Parathyroid adenoma (tissue), 2 donors: ENCODE results near the gene CHRNG.

Experiments used
- H2AFZ ChIP-seq: fragments of 300-600 bp; sonication (generic); one replicate; pipeline ENCODE4 v1.7.0; 2017; ENCODE audit warnings: antibody characterized with exemption, mild to moderate bottlenecking
- H3K27ac ChIP-seq: fragments of 300-600 bp; sonication (generic); one replicate; pipeline ENCODE4 v1.7.0; 2017
- H3K27me3 ChIP-seq: fragments of 300-600 bp; sonication (generic); one replicate; pipeline ENCODE4 v1.7.0; 2017; ENCODE audit warnings: low read length; ENCODE audit not compliant: control insufficient read depth, insufficient read depth
- H3K36me3 ChIP-seq: fragments of 300-600 bp; sonication (generic); one replicate; pipeline ENCODE4 v1.7.0; 2017; ENCODE audit warnings: low read length; ENCODE audit not compliant: control insufficient read depth, insufficient read depth
- H3K4me1 ChIP-seq: fragments of 300-600 bp; sonication (generic); one replicate; pipeline ENCODE4 v1.7.0; 2017; ENCODE audit warnings: control low read depth
- H3K4me2 ChIP-seq: fragments of 300-600 bp; sonication (generic); one replicate; pipeline ENCODE4 v1.7.0; 2017; ENCODE audit warnings: low read length
- H3K4me3 ChIP-seq: fragments of 300-600 bp; sonication (generic); one replicate; pipeline ENCODE4 v1.7.0; 2017; ENCODE audit warnings: low read depth, low read length
- H3K79me2 ChIP-seq: fragments of 300-600 bp; sonication (generic); one replicate; pipeline ENCODE4 v1.7.0; 2017; ENCODE audit warnings: control low read depth
- H3K9ac ChIP-seq: fragments of 300-600 bp; sonication (generic); one replicate; pipeline ENCODE4 v1.7.0; 2017; ENCODE audit warnings: mild to moderate bottlenecking
- H3K9me3 ChIP-seq: fragments of 300-600 bp; sonication (generic); one replicate; pipeline ENCODE4 v1.7.0; 2017; ENCODE audit warnings: low read length; ENCODE audit not compliant: control insufficient read depth
- TF ChIP-seq, protein P1 (sequence below): fragments of 300-600 bp; sonication (generic); IDR thresholded peaks from one replicate; pipeline ENCODE4 v1.7.0; 2017; ENCODE audit warnings: antibody characterized with exemption, mild to moderate bottlenecking
- donor health status: primary hyperparathyroidism.

The CHRNG gene

DNA sequence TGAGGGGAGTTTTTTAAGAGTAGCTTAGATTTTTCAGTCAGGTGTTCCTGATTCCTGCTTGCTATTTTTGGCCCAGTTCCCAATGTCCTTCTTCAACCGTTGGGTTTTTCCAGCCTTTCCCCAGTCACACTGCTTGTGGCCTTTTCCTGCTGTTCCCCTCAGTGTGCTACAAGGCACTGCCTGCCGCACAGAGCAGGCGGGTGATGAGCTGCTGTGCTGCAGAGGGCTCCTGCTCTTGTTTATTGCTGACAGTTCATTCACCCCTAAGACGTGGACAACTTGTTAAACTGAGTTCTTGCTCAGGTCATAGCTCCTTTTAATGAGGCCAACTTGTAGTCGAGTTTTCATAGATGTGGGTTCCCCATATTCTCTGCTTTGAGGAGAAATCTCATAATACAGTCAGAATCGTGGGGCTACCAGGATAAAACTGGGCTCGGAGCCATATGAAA lies 31.6 kb downstream of the CHRNG start:
- Histone ChIP-seq H3K9me3 (no peaks in the 10 kb centered on the region), H3K4me3 (no peak overlapping the region), H3K4me2 (no peak overlapping the region), H3K27ac (no peak overlapping the region), H3K79me2 (no peaks in the 10 kb centered on the region), H2AFZ (no peak overlapping the region), H3K4me1 (no peaks in the 10 kb centered on the region), H3K9ac (no peak overlapping the region), H3K27me3 (no peaks in the 10 kb centered on the region), H3K36me3 (no peaks in the 10 kb centered on the region)
- TF ChIP-seq, protein P1, sequence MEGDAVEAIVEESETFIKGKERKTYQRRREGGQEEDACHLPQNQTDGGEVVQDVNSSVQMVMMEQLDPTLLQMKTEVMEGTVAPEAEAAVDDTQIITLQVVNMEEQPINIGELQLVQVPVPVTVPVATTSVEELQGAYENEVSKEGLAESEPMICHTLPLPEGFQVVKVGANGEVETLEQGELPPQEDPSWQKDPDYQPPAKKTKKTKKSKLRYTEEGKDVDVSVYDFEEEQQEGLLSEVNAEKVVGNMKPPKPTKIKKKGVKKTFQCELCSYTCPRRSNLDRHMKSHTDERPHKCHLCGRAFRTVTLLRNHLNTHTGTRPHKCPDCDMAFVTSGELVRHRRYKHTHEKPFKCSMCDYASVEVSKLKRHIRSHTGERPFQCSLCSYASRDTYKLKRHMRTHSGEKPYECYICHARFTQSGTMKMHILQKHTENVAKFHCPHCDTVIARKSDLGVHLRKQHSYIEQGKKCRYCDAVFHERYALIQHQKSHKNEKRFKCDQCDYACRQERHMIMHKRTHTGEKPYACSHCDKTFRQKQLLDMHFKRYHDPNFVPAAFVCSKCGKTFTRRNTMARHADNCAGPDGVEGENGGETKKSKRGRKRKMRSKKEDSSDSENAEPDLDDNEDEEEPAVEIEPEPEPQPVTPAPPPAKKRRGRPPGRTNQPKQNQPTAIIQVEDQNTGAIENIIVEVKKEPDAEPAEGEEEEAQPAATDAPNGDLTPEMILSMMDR = no peak

DNA sequence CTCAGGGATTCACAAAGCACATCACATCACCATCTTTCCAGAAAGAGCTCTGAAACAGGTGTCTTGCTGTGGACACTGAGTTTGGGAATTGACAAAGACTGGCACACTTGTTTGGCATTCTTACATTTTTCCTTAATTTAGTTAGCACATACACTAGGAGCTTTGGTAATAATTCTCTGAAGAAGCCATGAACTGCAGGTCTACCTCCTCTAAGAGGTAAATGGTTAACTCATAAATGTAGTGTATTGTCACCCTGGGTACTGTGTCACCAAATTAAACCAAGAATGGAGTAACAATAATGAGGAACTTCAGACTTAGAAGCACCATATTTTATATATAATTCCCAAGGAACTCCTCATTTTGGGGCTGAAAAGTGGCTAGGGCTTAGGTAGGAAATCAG lies 33.5 kb downstream of the CHRNG start:
- no peak overlapping the region for H3K4me3 ChIP-seq
- no peaks in the 10 kb centered on the region for H3K27me3 ChIP-seq
- H3K27ac ChIP-seq = no peak overlapping the region
- H3K4me1 ChIP-seq = no peaks in the 10 kb centered on the region
- H2AFZ ChIP-seq = no peak overlapping the region
- TF ChIP-seq, protein P1 = no peak
- H3K4me2 ChIP-seq = no peak overlapping the region
- H3K9me3 ChIP-seq = no peaks in the 10 kb centered on the region
- no peak overlapping the region for H3K9ac ChIP-seq
- H3K36me3 ChIP-seq = no peaks in the 10 kb centered on the region
- no peaks in the 10 kb centered on the region for H3K79me2 ChIP-seq

DNA sequence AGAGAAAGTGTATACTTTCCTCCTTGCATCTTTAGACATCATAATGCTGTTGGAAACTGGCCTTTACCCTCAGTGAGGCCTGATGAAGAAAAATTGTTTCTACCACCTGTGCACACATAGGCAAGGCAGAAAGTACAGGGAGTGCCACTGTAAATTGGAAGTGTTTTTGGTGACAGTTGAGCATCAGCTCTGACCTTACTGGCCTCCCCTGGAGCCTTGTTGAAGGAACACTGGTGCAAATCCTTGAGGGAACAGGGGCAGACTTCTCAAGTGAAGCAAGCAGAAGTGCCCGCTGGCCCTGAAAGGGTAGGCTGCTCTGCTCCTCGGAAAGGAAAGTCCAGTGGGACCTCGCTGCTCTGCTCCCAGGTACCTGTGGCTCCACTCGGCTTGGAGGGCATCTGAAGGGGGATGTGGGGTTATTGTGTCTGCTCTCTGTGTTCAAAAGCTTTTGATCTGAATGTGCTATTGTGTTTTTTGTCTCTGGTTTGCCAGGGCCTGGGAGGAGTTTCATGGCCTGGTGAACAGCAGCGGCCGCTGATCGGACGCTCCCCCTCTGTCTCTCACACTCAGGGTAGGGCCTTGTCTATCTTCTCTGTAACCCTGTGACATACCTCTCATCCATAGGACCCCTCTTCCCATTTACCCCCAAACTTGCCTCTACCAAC lies 34.4 kb downstream of the CHRNG start:
- H3K4me3 ChIP-seq = no peak overlapping the region
- no peak overlapping the region for H3K9ac ChIP-seq
- H2AFZ ChIP-seq = no peak overlapping the region
- TF ChIP-seq, protein P1 = no peak
- no peaks in the 10 kb centered on the region for H3K27me3 ChIP-seq
- no peaks in the 10 kb centered on the region for H3K36me3 ChIP-seq
- H3K4me1 ChIP-seq = no peaks in the 10 kb centered on the region
- no peak overlapping the region for H3K27ac ChIP-seq
- no peaks in the 10 kb centered on the region for H3K9me3 ChIP-seq
- H3K4me2 ChIP-seq = no peak overlapping the region
- H3K79me2 ChIP-seq = no peaks in the 10 kb centered on the region

DNA sequence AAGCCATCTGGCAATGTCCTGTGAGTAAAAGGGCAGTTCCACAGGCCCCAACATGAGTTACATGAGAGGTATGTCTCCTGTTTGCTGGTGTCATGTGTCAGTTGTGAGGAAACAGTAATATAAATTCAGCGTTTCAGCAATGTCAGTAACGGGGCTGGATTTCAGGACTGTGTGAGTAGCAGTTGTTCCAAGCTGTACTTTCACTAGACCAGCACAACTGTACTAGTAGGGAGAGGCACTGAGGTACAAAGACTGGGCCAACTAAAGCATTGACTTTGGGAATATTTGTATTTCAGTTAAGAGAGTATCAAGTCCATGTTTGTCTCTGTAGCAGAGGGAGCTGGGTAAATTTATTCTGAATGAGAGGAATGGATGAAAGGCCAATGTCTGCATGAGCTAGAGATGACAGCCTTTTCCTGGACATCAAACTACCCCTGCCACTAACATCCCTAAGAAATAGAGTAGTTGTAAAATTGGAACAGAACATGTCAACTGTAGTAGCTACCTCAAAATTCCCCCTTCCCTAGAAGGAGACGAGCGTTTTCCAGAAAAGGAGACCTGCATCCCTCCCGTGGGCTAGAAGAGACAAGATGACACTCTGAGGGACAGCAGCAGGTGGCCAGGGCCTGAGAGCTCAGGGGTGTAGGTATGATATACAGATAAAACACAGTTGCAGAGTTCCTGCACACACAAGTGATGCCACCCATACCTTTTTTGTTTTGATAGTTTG lies 35.3 kb downstream of the CHRNG start:
- no peak overlapping the region for H2AFZ ChIP-seq
- no peaks in the 10 kb centered on the region for H3K4me1 ChIP-seq
- H3K9me3 ChIP-seq = no peaks in the 10 kb centered on the region
- no peak overlapping the region for H3K4me3 ChIP-seq
- H3K27me3 ChIP-seq = no peaks in the 10 kb centered on the region
- no peak overlapping the region for H3K27ac ChIP-seq
- H3K79me2 ChIP-seq = no peaks in the 10 kb centered on the region
- no peak overlapping the region for H3K9ac ChIP-seq
- TF ChIP-seq, protein P1 = no peak
- no peaks in the 10 kb centered on the region for H3K36me3 ChIP-seq
- no peak overlapping the region for H3K4me2 ChIP-seq

DNA sequence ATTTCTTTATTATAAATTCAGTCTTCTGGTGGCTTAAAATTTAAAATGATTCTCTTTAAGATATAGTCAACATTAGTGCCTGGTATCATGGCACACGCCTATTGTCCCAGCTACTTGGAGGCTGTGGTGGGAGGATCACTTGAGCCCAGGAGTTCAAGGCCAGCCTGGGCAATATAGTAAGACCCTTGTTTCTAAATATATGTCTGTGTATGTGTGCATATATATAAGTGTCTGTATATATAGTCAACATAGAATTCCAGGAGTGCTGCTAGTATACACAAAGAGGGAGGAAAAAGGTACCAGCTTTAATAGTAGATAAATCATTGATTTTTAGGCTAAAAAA lies 35.9 kb downstream of the CHRNG start:
- H3K27ac ChIP-seq = no peak overlapping the region

More for the DNA sequence above, 35.9 kb downstream of the CHRNG start:
- H2AFZ ChIP-seq = no peak overlapping the region
- H3K4me2 ChIP-seq = no peak overlapping the region
- H3K79me2 ChIP-seq = no peaks in the 10 kb centered on the region
- TF ChIP-seq, protein P1 = no peak
- no peaks in the 10 kb centered on the region for H3K4me1 ChIP-seq
- H3K36me3 ChIP-seq = no peaks in the 10 kb centered on the region
- H3K4me3 ChIP-seq = no peak overlapping the region
- no peak overlapping the region for H3K9ac ChIP-seq
- H3K9me3 ChIP-seq = no peaks in the 10 kb centered on the region
- no peaks in the 10 kb centered on the region for H3K27me3 ChIP-seq
